ENCODE measurements around the gene TMEM141.

The TMEM141 gene

DNA sequence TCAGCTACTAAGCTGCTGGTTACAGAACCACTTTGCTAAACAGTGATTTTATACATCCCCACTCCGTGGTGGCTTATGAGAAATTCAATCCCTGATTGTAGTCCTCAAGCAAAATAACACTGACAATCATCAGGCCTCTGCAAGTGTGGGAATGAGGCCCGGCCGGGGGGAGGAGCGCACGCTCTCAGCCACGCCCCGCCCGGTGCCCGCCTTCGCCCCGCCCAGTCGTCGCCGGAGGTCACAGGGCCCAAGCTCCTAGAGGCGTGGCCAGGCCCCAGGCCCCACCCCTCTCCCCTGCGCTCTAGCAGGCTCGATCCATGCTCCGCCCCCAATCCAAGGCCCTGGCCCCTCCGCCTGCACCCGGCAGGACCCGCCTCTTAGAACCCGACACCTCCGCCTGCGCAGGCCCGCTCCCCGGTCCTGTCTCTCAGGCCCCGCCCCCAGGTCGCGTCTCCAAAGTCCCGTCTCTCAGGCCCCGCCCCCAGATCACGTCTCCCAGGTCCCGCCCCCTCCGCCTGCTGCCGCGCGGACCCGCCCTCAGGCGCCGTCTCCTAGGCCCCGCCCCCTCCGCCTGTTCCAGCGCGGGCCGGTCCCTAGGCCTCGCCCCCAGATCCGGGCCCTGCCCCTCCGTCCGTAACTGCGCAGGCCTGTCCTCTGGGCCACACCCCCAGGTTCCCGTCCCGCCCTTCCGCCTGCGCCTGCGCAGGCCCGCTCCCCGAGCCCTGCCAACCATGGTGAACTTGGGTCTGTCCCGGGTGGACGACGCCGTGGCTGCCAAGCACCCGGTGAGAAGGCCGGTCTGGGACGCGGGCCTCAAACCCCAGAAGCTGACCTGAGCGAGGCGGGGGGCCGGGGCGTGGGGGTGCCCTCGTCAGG, at the start of gene TMEM141:
TSS of gene TMEM141 (plus strand) at position 705 of the 876 bp plus-strand sequence. CDS start at position 732, 27 bp downstream.
- peak; percentile 100 for DNase-seq (ENCODE audit: low read depth in 2 of 2)

DNA sequence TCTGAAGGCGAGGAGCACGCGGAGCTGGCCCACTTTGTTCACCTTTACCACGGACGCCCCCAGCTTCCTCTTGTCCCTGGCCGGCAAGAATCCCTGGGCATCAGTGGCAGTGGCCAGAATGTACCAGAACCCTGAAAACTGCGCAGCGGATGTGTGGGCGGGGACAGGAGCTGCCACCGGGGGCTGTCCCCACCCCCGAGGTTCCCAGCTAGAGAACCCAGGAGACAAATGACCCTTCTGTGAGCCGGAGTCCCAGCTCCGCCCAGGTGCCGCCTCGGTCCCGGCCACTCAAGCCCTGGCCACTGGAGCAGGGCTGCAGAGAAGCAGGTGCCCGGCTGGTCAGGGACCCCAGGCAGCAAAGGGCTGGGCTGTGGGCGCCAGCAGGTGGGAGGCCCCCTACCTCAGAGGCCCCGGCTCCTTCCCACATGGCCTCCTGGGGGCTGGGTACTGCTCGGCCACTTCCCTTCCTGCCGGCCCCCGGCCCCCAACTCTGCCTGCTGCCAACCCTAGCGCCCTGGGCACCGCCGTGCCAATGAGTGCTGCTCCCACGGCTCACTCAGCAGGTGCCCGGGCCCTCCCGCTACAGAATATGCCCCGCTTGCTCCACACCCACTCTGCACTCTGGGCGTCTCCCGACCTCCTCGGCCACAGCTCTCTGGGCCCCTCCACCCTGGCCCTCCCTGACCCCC, 49.1 kb upstream of the TMEM141 start:
- DNase-seq (ENCODE audit: low read depth in 2 of 2), result no peak

DNA sequence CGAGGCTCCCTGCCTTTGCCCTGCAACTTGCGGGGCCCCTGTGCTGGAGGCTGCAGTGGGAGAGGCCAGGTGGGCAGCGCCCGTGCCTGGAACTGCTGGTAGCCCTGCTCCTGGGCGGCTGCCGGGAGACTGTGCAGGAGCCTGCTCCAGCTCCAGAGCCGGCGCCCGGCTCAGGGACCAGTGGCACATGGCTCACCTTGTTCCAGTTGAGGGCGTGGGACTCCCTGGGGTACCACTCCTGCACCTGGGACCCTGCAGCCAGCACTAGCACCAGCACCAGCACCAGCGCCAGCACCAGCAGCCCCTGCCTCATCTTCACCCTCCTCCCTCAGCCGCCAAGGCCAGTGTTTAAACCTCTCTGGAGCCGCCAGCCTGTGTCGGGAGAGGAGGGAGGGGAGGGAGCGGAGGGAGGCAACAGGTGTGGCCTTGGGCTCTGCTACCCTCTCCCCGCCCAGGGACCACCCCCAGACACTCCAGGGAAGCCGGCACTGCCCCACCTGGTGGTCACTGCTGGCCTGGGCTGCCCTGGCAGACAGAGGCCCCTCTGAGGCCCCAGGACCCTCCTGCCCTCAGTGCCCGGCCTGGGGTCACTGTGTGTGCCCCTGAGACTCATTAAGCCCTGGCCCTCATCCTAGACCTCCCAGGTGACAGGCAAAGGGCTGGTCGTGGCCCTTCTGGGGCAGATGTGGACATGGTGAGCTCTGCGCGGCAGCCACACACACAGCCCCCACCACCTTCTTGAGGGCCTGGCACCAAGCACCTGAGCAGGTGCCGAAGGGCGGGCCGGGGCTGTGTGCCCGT, 48.4 kb upstream of the TMEM141 start, which contains the start of gene LCN10:
TSS of gene LCN10 (minus strand) at position 350 of the 801 bp plus-strand sequence. CDS start at position 313, 37 bp downstream.
- no peak for DNase-seq (ENCODE audit: low read depth in 2 of 2)

DNA sequence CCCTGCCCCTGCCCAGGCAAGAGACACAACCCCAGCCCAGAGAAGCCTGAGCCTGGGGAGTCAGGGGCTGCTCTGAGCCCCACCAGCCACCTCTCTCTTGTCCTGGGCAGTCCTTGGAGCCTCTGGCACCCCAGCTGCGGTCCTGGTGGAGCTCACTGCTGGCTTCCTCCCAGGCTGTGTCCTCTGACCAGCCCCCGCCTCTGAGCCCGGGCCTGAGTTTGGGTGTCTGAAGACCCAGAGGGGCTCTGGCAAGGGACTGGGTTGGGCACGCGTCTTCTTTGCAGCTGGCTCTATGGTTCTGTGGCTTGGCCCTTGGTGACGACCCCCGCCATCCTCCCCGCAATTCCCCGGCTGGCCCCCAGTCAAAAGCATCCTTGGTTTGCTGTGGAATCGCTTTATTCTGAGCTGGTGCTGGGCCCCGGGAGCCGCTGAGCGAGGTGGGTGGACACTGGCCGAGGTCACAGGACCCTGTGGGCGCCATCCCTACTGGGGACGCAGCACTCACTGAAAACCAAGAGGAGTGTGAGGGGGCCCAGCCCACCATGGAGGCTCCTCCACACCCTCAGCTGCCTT, 47.4 kb upstream of the TMEM141 start:
- DNase-seq (ENCODE audit: low read depth in 2 of 2), result no peak

DNA sequence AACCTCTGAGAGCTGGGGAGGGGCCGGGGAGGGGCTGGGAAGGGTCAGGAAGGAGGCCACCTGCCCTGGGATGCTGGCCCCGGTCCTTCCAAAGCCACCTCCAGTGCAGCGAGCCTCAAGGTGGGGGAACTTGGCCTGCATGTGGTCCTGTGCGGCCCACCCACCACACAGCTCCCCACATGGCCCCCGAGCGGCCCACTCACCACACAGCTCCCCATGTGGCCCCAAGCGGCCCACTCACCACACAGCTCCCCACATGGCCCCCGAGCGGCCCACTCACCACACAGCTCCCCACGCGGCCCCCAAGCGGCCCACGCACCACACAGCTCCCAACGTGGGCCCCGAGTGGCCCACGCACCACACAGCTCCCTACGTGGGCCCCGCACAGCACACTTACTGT, 46.4 kb upstream of the TMEM141 start:
- no peak for DNase-seq (ENCODE audit: low read depth in 2 of 2)

DNA sequence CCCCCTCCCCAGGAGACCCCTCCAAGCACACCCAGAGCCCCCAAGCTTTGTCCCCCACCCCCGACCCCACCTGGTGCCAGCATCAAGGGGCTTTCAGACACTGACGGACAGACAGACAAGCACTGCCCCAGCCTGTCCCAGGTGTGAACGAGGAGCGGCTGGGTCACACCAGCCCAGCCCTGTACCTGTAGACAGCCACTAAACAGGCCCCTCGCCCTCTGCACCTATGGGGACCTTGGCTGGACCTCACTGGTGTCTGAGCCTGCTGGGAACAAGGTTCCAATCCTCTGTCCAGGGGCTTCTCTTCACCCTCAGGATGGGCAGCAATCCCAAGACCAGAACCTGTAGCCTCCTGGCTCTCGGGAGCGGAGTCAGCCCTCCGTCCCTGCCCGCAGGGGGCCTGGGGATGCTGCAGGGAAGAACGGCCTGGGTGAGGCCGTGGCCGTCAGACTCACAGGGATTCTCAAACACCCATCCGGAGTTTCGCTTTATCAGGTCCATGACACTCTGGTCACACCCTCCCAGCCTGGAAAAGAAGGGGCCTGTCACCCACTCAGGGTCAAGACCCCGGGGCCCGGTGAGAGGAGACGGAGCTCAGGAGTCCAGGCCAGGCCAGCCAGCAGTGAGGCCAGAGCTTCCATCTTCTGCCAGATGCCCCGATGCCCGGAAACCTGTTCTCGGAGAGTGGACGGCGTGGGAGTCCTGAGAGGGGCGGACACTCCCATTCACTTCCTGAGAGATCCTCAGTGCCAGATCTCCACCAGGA, 45.6 kb upstream of the TMEM141 start:
- DNase-seq (ENCODE audit: low read depth in 2 of 2), result no peak

DNA sequence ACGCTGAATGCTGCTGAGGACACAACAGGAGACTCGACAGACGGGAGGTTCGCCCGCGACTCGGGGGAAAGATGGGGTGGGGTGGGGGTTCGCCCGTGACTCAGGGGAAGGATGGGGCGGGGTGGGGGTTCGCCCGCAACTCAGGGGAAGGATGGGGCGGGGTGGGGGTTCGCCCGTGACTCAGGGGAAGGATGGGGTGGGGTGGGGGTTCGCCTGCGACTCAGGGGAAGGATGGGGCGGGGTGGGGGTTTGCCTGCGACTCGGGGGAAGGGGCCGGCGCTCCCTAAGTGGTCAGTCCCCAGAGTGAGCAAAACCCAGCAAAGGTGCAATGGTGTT, 45.0 kb upstream of the TMEM141 start:
- DNase-seq (ENCODE audit: low read depth in 2 of 2), result no peak

DNA sequence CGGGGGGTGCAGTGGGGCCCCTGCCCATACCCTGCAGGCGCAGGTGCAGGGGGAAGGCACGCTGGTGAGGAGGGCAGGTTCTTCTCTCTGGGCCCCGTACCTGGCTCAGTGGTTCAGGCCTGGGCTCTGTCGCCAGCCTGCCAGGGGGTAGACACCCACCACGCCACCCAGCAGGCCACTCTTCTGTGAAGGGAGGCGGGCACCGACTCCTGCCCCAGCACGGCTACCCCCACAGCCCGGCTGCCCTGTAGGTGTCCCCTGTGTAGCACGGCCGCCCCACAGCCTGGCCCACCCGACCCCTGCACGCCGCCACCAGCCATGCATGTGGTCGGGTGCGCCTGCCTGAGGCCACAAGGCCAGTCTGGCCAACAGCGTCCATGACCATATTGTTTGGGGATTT, 44.5 kb upstream of the TMEM141 start:
- no peak for DNase-seq (ENCODE audit: low read depth in 2 of 2)

DNA sequence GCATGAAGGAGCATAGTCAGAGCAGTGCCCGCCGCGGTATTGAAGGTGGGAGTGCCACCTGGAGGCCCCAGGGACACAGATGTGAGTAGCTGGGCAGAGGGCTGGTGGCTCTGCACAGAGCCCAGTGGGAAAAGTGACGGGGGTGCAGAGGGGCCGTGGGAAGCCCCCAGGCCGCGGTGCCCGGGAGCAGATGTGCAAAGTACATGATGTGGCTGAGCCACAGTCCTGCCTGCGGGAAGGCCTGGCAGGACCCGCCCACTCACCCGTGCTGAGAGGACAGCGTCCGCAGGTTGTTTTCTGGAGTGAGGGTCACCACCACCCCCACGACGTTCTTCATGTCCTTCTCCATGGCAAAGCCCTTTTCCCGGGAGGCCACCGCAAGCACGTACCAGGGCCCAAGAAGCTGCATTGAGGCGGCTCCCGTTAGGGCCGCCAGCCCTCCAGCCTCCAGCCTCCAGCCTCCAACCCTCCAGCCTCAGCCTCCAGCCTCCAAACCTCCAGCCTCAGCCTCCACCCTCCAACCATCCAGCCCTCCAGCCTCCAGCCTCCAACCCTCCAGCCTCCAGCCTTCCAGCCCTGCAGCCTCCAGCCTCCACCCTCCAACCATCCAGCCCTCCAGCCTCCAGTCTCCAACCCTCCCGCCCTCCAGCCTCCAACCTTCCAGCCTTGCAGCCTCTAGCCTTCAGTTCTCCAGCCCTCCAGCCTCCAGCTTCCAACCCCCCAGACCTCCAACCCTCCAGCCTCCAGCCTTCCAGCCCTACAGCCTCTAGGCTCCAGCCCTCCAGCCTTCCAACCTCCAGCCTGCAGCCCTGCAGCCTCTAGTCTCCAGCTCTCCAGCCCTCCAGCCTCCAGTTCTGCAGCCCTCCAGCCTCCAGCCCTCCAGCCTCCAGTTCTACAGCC, 43.7 kb upstream of the TMEM141 start:
- DNase-seq (ENCODE audit: low read depth in 2 of 2), result no peak

DNA sequence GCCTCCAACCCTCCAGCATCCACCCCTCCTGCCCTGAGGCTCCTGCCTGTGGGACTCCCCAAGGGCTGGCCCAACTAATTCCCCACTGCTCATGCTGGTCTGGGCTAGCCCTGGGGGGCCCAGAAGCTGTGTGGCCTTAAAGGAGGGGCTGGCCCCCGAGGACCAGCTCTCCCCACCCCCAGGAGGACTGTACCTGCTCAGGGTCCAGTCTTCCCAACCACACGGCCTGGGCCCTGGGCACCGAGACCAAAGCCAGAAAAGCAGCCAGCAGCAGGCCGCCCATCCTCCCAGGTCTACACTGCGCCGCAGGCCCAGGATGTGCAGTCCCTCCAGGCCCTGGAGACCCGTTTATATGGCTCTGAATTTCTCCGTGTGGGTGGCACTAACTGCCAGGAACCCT, 42.9 kb upstream of the TMEM141 start, which contains the start of gene LCN6:
TSS of gene LCN6 (minus strand) at position 325 of the 400 bp plus-strand sequence. CDS start at position 283, 42 bp downstream.
- DNase-seq (ENCODE audit: low read depth in 2 of 2), result no peak

DNA sequence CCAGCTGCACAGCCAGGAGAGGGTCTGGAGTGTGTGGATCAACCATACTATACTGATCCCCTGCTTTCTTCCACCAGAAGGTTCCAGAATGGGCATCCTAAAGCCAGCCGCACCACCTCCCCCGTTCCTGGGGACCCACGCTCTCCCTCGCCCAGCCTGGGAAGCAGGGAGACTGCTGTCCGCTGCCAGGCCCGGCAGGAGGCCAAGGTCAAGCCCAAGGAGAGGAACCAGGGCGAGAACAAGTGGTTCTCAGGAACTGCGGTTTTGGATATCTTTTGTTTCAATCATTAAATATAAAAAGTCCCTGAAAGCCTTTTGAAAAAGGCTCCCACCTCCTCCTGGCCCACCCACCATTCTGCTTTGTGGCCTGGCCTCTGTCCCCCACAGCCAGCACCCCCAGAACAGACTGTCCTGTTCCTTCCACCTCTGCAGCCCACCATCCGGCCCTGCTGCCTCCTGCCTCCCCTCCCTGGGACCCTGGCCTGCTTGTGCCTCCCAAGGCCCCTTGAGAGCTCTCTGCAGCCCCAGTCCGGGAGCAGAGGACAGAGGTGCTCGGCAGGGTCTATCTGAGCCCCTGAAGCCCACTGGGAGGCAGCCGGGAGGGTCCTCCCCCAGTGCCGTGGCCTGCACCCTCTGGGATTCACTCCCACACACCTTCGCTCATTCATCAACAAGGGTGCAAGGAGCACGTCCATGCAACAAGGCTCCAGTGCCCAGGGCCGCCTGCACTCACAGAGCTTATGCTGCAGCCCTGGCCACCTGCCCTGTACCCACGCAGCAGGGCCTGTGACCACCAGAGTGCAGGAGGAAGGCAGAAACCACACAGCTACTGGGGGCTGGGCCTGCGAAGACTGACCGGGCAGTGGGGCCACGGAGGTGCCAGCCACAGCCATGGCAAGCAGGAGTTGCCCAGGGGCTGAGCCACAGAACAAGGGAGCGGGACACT, 42.2 kb upstream of the TMEM141 start:
- no peak for DNase-seq (ENCODE audit: low read depth in 2 of 2)

DNA sequence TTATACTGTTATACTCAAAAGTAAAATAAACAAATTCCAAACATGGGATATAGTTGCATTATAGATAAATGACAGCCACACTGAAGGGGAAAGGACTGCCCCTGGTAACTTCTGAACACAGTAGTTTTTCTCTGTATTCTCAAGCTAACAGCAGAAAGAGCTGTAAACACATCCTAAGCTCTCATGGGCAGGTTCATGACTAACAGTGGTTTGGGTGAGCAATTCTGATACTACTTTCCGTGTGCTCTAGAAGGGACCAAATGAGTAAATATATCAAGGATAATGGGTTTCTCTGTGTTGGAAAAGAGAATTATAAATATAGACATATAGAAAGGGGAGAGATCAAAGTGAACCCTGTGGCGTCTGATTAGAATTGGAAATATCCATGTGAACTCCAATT, 40.6 kb upstream of the TMEM141 start:
- DNase-seq (ENCODE audit: low read depth in 2 of 2), result no peak

DNA sequence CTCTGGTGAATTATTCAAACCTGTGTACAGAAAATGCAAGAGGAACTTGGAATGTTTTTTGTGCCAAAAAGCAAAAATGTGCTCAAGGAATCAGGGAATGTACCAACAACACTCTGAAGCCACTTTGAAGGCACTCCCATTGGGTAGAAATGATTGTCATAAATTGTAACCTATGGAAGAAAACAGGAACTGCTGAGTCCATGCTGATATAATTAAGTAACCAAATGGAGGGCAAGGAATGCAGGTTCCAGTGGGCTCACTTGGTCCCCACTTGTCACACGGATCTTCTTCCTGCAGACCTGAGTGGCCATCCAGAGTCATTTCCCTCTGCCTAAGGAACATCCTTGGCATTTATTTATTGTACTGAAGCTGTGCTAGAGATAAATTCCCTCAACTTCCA, 39.9 kb upstream of the TMEM141 start:
- DNase-seq (ENCODE audit: low read depth in 2 of 2), result no peak

DNA sequence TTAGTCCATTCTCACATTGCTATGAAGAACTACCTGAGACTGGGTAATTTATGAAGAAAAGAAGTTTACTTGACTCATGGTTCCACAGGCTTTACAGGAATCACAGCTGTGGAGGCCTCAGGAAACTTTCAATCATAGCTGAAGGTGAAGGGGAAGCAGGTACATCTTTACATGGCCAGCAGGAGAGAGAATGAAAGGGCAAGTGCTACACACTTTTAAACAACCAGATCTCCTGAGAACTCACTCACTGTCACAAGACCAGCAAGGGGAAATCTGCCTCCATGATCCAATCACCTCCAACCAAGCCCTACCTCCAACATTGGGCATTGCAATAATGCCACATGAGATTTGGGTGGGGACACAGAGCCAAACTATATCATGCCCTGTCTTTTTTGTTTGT, 39.3 kb upstream of the TMEM141 start:
- no peak for DNase-seq (ENCODE audit: low read depth in 2 of 2)

DNA sequence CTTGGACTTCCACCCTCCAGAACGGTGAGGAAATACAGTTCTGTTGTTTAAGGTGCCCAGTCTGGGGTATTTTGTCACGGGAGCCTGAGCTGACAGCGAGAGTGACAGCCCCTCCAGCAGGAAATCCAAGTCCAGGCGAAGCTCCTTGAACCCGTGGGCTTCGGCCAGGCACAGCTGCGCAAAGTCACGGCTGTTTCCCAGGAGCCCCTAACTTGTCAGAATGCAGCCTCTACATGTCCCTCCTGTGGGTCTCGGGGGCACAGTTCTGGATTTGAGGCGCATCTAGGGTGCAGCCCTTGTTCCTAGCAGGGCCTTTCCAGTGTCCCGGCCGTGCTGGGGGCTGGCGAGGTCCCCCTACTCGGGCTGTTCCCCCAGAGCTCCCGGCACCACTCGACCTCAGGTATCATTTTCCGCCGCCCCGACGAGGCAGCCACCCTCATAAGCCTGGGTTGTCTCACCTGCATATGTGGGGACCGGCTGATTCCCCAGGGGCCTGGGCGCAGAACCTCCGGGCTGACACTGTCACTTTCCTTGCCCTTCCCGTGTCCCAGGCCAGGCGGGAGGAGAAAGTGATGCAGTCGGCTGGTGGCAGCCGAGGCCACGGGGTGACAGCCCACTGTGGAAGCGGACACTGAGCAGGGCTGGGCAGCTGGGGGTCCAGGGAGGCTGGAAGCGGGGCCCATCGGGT, 37.6 kb upstream of the TMEM141 start:
- no peak for DNase-seq (ENCODE audit: low read depth in 2 of 2)

DNA sequence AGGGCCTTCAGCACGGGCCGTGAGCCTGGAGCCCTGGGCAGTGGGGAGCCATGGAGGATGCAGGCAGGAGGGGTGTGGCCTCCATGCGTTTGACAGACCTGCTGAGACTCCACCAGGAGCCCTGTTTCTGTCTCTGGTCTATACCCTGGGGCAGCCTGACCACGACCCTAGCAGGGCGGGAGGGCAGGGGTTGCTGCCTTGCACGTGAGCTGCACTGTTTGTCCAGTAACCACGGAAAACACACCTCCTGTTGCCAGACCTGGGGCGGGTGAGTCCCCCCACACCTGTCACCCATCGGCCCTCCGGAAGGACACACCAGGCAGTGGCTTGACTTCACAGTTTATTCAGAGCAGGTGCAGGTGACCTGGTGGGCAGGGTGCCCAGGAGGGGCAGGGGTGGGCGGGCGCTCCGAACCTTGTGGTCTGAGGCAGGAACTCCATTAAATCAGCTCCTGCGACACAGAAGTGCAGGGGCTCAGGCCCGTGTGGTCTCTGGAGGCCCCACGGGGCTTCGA, 37.0 kb upstream of the TMEM141 start:
- DNase-seq (ENCODE audit: low read depth in 2 of 2), result no peak

DNA sequence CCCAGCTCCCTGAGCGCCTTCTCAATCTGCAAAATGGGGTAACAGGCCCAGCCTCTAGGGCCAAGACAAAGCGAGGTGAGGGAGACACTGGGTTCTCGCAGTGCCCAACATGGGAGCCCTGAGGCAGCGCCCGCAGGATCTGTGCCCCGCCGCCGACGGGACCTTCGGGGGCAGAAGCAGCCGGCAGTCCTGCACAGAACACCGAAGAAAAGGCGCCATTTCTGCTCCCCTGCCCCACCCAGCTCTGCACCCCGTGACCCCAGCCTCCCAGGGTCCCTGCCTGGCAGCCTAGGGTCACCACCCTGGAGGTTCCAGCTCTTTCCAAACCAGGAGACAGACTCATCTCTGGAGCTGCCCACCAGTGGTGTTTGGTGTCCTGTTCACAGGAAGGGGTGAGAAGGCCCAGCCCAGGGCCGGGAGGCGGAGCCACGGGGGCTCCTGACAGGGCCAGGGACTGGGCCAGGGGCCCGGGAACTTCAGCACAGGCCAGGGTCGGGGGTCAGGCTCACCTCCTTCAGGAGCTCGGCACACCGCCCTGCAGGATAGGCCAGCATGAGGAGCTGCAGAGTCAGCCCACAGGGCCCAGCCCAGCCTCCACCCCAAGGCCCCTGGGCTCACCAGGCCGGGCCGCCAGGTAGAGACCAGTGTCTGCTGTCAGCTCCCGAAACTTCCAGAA, 36.4 kb upstream of the TMEM141 start:
- no peak for DNase-seq (ENCODE audit: low read depth in 2 of 2)

All from stimulated activated CD8-positive, alpha-beta memory T cell treated with anti-CD3 and anti-CD28 coated beads, Interleukin-2, amount 100 ng/mL, for 48 hours (primary cell).